Daoy (cell line): ENCODE data around the gene TRIOBP. TPM values are rescaled to one million over a fixed set of nuclear protein-coding genes. Genes with fewer than 3 reads are reported as not detected.
A peak's percentile ranks its signal among the peaks of the same experiment; 100 is the strongest.
"Not testable (repeated sequence)": the region's sequence is repeated elsewhere in the genome, so short reads cannot be mapped to it uniquely, and the experiment has no call there.

Source experiments
- DNase-seq: peaks from one replicate; pipeline ENCODE4 v3.0.0-alpha.2; 2015; ENCODE audit warnings: low read depth
- total RNA-seq: library from RNA; depleted of rRNA; stranded (reverse); fragments of >200 nt; shearing (Covaris generic); gene quantifications from 2 replicates; pipeline ENCODE4 v1.2.3, GENCODE V29; 2014; rRNA removed

TRIOBP gene
- 42.9 and 45.3 TPM in 2 replicates for total RNA-seq

- peak; percentile 98 for DNase-seq
Observed at GRCh38 chr22:37696657-37697537, at the start of gene TRIOBP. Gene TRIOBP, plus strand, starts transcription at chr22:37697048. Its CDS starts 4,318 bp downstream, at chr22:37701366.

GRCh38 chr22:37647317-37647716 lies 49.5 kb upstream of the TRIOBP start:
- DNase-seq: no peak

GRCh38 chr22:37647928-37648327 lies 48.9 kb upstream of the TRIOBP start:
- DNase-seq: peak; percentile 60

- DNase-seq: no peak
Observed at GRCh38 chr22:37650463-37651136, 46.2 kb upstream of the TRIOBP start.

GRCh38 chr22:37654563-37655251 lies 42.1 kb upstream of the TRIOBP start:
- DNase-seq: no peak

- DNase-seq: no peak
Observed at GRCh38 chr22:37655252-37655563, 41.6 kb upstream of the TRIOBP start.

GRCh38 chr22:37656583-37656982 lies 40.3 kb upstream of the TRIOBP start:
- not testable (repeated sequence) for DNase-seq

GRCh38 chr22:37657590-37658132 lies 39.2 kb upstream of the TRIOBP start:
- DNase-seq: no peak

GRCh38 chr22:37658133-37659065 lies 38.4 kb upstream of the TRIOBP start, which contains the start of gene PDXP:
Gene PDXP, plus strand, starts transcription at chr22:37658723. Its CDS starts 60 bp downstream, at chr22:37658783.
- peak; percentile 100 for DNase-seq

- no peak for DNase-seq
Observed at GRCh38 chr22:37659066-37659896, 37.6 kb upstream of the TRIOBP start.

GRCh38 chr22:37659897-37660708 lies 36.7 kb upstream of the TRIOBP start:
- no peak for DNase-seq

- no peak for DNase-seq
Observed at GRCh38 chr22:37660709-37661045, 36.2 kb upstream of the TRIOBP start.

GRCh38 chr22:37661160-37661924 lies 35.5 kb upstream of the TRIOBP start:
- peak; percentile 49 for DNase-seq

- no peak for DNase-seq
Observed at GRCh38 chr22:37662039-37662438, 34.8 kb upstream of the TRIOBP start.

- no peak for DNase-seq
Observed at GRCh38 chr22:37663521-37664140, 33.2 kb upstream of the TRIOBP start.

- DNase-seq: no peak
Observed at GRCh38 chr22:37664249-37665101, 32.4 kb upstream of the TRIOBP start.

- no peak for DNase-seq
Observed at GRCh38 chr22:37665487-37665886, 31.4 kb upstream of the TRIOBP start.
